HEK293T (cell line): ENCODE measurements around the gene ZNF385B.

Experiments used
- CTCF ChIA-PET: fragments of 350-600 bp; formaldehyde crosslinking; extraction: SDS; loops from one replicate; lab custom pipeline; 2021; ENCODE audit warnings: antibody characterized with exemption, inconsistent platforms; lab: Yijun Ruan, JAX
- POLR2A ChIA-PET: fragments of 350-600 bp; formaldehyde crosslinking; extraction: SDS; loops from one replicate; lab custom pipeline; 2020; ENCODE audit warnings: antibody characterized with exemption, inconsistent platforms; lab: Yijun Ruan, JAX
- DNase-seq: peaks from one replicate; pipeline ENCODE4 v3.0.0; 2012; ENCODE audit warnings: mixed read lengths; ENCODE audit errors: extremely low spot score
- ARNT ChIP-seq: fragments of 450-650 bp; IDR thresholded peaks from 2 replicates; pipeline ENCODE4 v1.6.1; 2017; ENCODE audit warnings: mild to moderate bottlenecking
- BHLHE40 ChIP-seq: fragments of 450-650 bp; IDR thresholded peaks from 2 replicates; pipeline ENCODE4 v1.6.1; 2016; ENCODE audit warnings: mild to moderate bottlenecking, moderate library complexity, borderline replicate concordance
- CTBP1 ChIP-seq: fragments of 450-650 bp; IDR thresholded peaks from 2 replicates; pipeline ENCODE4 v1.6.1; 2016; ENCODE audit warnings: borderline replicate concordance
- ELF4 ChIP-seq: fragments of 450-650 bp; IDR thresholded peaks from 2 replicates; pipeline ENCODE4 v1.6.1; 2017; ENCODE audit warnings: antibody characterized with exemption
- FOXA1 ChIP-seq: fragments of 450-650 bp; IDR thresholded peaks from 2 replicates; pipeline ENCODE4 v1.6.1; 2016; ENCODE audit warnings: mild to moderate bottlenecking
- FOXK2 ChIP-seq: fragments of 450-650 bp; IDR thresholded peaks from 2 replicates; pipeline ENCODE4 v1.6.1; 2016; ENCODE audit warnings: mild to moderate bottlenecking
- FOXM1 ChIP-seq: fragments of 450-650 bp; IDR thresholded peaks from 2 replicates; pipeline ENCODE4 v1.6.1; 2017; ENCODE audit warnings: mild to moderate bottlenecking, borderline replicate concordance
- HDGF ChIP-seq: fragments of 450-650 bp; IDR thresholded peaks from 2 replicates; pipeline ENCODE4 v1.6.1; 2017; ENCODE audit warnings: antibody characterized with exemption, borderline replicate concordance
- L3MBTL2 ChIP-seq: fragments of 450-650 bp; conservative IDR thresholded peaks from 2 replicates; pipeline ENCODE4 v1.6.1; 2016; ENCODE audit warnings: mild to moderate bottlenecking
- LEF1 ChIP-seq: fragments of 450-650 bp; IDR thresholded peaks from 2 replicates; pipeline ENCODE4 v1.6.1; 2017; ENCODE audit warnings: mild to moderate bottlenecking, borderline replicate concordance
- NFRKB ChIP-seq: fragments of 450-650 bp; IDR thresholded peaks from 2 replicates; pipeline ENCODE4 v1.6.1; 2016; ENCODE audit warnings: mild to moderate bottlenecking, moderate library complexity
- PKNOX1 ChIP-seq: fragments of 450-650 bp; IDR thresholded peaks from 2 replicates; pipeline ENCODE4 v1.6.1; 2016
- SP1 ChIP-seq: fragments of 450-650 bp; IDR thresholded peaks from 2 replicates; pipeline ENCODE4 v1.6.1; 2017
- SUZ12 ChIP-seq: fragments of 450-650 bp; IDR thresholded peaks from 2 replicates; pipeline ENCODE4 v1.6.1; 2016; ENCODE audit warnings: mild to moderate bottlenecking
- TARDBP ChIP-seq: fragments of 450-650 bp; IDR thresholded peaks from 2 replicates; pipeline ENCODE4 v1.6.1; 2016
- ZNF384 ChIP-seq: fragments of 450-650 bp; IDR thresholded peaks from 2 replicates; pipeline ENCODE4 v1.6.1; 2016

Gene ZNF385B

GRCh38 chr2:179562330-179562885, 299.0 kb downstream of the ZNF385B start:
- no peak for TF ChIP-seq BHLHE40
- TF ChIP-seq FOXA1 = no peak
- TF ChIP-seq SUZ12 = no peak
- no peak for TF ChIP-seq PKNOX1
- no peak for TF ChIP-seq ELF4
- TF ChIP-seq LEF1 = no peak
- TF ChIP-seq L3MBTL2 = no peak
- no peak for TF ChIP-seq NFRKB
- TF ChIP-seq CTBP1 = no peak
- no peak for TF ChIP-seq ZNF384
- TF ChIP-seq ARNT = no peak
- TF ChIP-seq FOXK2 = no peak
- TF ChIP-seq TARDBP = no peak
- CTCF ChIA-PET = interaction anchor here (1.1 kb wide), 1 partner anchor 9 kb away, joined by 4 read pairs; no protein-coding TSS in a partner anchor
- POLR2A ChIA-PET = no interaction called here
- DNase-seq = peak; percentile 10

DNA sequence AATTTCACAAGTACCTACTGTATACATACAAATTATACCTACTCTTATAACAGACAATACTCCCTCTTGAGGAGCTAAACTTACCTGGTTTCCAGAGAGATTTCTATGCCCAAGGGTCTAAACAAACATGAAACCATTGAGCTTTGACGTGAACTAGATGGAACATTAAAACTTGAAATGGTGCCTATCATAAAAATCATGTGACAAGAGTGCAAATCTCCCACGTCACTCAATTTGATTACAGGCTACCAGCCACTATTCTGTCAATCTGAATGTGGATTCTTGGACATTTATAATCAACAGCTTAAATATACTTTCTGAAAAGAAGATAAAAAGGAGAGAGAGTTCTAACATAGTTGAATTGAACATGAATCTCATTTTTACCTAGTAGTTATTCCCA, 299.7 kb downstream of the ZNF385B start:
- ChIA-PET CTCF (interaction anchor here (1.1 kb wide), 1 partner anchor 9 kb away, joined by 4 read pairs; no protein-coding TSS in a partner anchor), POLR2A (no interaction called here)
- peak; percentile 92 for TF ChIP-seq PKNOX1
- no peak for TF ChIP-seq SP1
- TF ChIP-seq L3MBTL2 = no peak
- TF ChIP-seq NFRKB = no peak
- no peak for TF ChIP-seq SUZ12
- DNase-seq = no peak

- POLR2A ChIA-PET = no interaction called here
- CTCF ChIA-PET = no interaction called here
- no peak for DNase-seq
- no peak for TF ChIP-seq SP1
- TF ChIP-seq ZNF384 = no peak
- TF ChIP-seq PKNOX1 = no peak
- TF ChIP-seq L3MBTL2 = no peak
- TF ChIP-seq TARDBP = no peak
Measured at GRCh38 chr2:179560257-179560735, 301.1 kb downstream of the ZNF385B start.

- DNase-seq = no peak
- POLR2A ChIA-PET = no interaction called here
- TF ChIP-seq PKNOX1 (no peak), ZNF384 (no peak), FOXA1 (no peak), SUZ12 (no peak), ELF4 (no peak), TARDBP (no peak), LEF1 (no peak), FOXM1 (no peak), L3MBTL2 (no peak), BHLHE40 (no peak), CTBP1 (no peak), ARNT (no peak), HDGF (no peak), NFRKB (no peak), SP1 (no peak)
- CTCF ChIA-PET = no interaction called here
Measured at GRCh38 chr2:179559108-179559806, 302.2 kb downstream of the ZNF385B start.

DNA sequence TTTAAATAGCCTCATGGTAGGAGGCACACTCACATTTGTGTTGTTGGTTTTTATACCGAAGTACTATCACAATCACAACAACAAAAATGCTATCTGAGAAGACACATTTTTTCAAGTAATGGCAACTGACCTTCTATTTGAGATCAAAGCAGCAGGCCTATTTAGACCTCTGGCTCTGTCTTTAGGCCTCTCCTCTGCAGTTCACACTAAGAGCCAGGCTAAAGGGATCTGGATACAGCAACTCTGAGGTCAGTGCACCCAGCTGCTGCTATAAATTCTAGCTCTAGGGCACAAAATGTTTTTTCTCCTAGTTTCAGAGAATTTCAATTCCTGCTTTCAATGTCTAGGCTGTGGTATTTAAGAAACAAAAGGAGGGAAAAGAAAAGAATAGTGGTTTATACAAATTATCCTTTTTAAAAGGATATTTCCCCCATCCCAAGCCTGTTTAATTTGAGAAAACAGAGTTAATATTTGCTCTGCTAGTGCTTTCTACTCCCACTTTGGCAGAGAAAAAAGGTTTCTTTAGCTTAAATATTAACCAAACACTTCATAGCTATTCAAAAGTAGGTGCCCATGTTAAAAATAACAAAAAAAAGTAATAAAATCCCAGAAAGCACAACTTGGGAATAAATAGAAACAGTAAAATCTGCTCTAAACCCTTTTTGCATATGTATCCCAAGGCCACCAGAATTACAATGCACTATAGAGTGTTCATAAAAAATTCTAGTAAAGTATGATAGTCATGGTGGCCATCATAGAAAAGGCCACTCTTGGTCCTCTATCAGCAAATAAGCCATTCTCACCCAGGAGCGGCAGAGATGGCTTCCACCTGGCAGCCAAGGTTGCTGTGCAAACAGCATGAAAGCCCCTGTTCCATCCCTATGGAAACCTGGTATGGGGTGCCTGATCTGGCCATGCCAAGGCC, 303.1 kb downstream of the ZNF385B start:
- ChIA-PET POLR2A (no interaction called here), CTCF (no interaction called here)
- DNase-seq = no peak
- no peak for TF ChIP-seq BHLHE40
- no peak for TF ChIP-seq FOXK2
- TF ChIP-seq LEF1 = no peak
- TF ChIP-seq ZNF384 = no peak
- no peak for TF ChIP-seq HDGF
- no peak for TF ChIP-seq SUZ12
- TF ChIP-seq SP1 = no peak
- no peak for TF ChIP-seq PKNOX1
- no peak for TF ChIP-seq NFRKB
- no peak for TF ChIP-seq FOXA1
- no peak for TF ChIP-seq L3MBTL2
- TF ChIP-seq ELF4 = no peak
- no peak for TF ChIP-seq ARNT
- TF ChIP-seq TARDBP = no peak
- no peak for TF ChIP-seq CTBP1
- TF ChIP-seq FOXM1 = no peak
